Erythroblast (primary cell): Measurements from ENCODE around the gene RTN4.

ENCODE experiments used
- DNase-seq, 2 experiments: peaks; one replicate each; lab custom pipeline; 2025; lab: John Stamatoyannopoulos, UW
- GATA1 ChIP-seq: IDR thresholded peaks from 2 replicates; pipeline ENCODE4 v1.6.1; 2011; ENCODE audit warnings: low read depth, mild to moderate bottlenecking, control low read depth, low read length, moderate library complexity
- POLR2A ChIP-seq: IDR thresholded peaks from 2 replicates; pipeline ENCODE4 v1.6.1; 2011; ENCODE audit warnings: mild to moderate bottlenecking, low read length

The RTN4 gene

GRCh38 chr2:54925022-54925421 is 125.2 kb downstream of the RTN4 start:
- TF ChIP-seq GATA1: no peak
- TF ChIP-seq POLR2A: no peak
- DNase-seq: no peak

- no peak for DNase-seq
These were observed 126.1 kb downstream of the RTN4 start for GRCh38 chr2:54924121-54924520.

More at GRCh38 chr2:54924121-54924520, 126.1 kb downstream of the RTN4 start:
- no peak for TF ChIP-seq GATA1
